IPS-15b (cell line): ENCODE data around the gene CDC6.
A peak's percentile ranks its signal among the peaks of the same experiment; 100 is the strongest.

ENCODE experiments used
- H3K27me3 ChIP-seq: one replicate; pipeline ENCODE4 v1.6.1; 2013; ENCODE audit warnings: low read length; ENCODE audit not compliant: control insufficient read depth, insufficient read depth
- H3K36me3 ChIP-seq: one replicate; pipeline ENCODE4 v1.6.1; 2013; ENCODE audit warnings: low read length; ENCODE audit not compliant: control insufficient read depth, insufficient read depth
- H3K4me1 ChIP-seq: one replicate; pipeline ENCODE4 v1.6.1; 2013; ENCODE audit warnings: mild to moderate bottlenecking, low read length; ENCODE audit not compliant: control insufficient read depth, insufficient read depth
- H3K4me3 ChIP-seq: one replicate; pipeline ENCODE4 v1.5.1; 2013; ENCODE audit warnings: low read depth, low read length
- H3K9ac ChIP-seq: one replicate; pipeline ENCODE4 v1.6.1; 2013; ENCODE audit warnings: low read depth, mild to moderate bottlenecking, low read length
- H3K9me3 ChIP-seq: one replicate; pipeline ENCODE4 v1.6.1; 2013; ENCODE audit warnings: mild to moderate bottlenecking, low read length; ENCODE audit not compliant: control insufficient read depth, insufficient read depth

Gene CDC6

DNA sequence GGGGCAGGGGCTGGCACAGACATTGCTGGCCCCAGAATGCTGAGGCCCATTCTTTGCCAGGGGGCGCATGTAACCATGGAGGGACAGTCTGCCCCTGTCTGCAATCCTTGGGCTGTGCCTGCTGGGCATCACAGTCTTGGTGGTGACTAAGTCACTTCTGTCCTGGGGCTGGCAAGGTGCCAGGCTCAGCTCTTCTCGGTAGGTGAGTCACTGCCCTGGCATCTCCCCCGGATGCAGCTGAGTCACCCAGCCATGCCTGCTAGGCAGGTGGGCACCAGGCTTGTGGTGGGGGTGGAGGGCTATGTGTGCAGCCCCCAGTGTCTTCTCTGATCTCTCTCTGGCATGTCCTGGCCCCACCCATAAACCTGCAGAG lies 26.9 kb downstream of the CDC6 start:
- H3K36me3 ChIP-seq = no peaks in the 10 kb centered on the region
- no peaks in the 10 kb centered on the region for H3K9me3 ChIP-seq
- H3K4me1 ChIP-seq = no peaks in the 10 kb centered on the region
- H3K4me3 ChIP-seq = no peak overlapping the region
- no peak overlapping the region for H3K9ac ChIP-seq
- peaks cover 32% of the 10 kb centered on the region for H3K27me3 ChIP-seq

- H3K4me3 ChIP-seq = no peak overlapping the region
- no peaks in the 10 kb centered on the region for H3K4me1 ChIP-seq
- peaks cover 33% of the 10 kb centered on the region for H3K27me3 ChIP-seq
- H3K36me3 ChIP-seq = no peaks in the 10 kb centered on the region
- no peaks in the 10 kb centered on the region for H3K9me3 ChIP-seq
- H3K9ac ChIP-seq = no peak overlapping the region
These were observed 27.5 kb downstream of the CDC6 start for GRCh38 chr17:40315206-40315605.

DNA sequence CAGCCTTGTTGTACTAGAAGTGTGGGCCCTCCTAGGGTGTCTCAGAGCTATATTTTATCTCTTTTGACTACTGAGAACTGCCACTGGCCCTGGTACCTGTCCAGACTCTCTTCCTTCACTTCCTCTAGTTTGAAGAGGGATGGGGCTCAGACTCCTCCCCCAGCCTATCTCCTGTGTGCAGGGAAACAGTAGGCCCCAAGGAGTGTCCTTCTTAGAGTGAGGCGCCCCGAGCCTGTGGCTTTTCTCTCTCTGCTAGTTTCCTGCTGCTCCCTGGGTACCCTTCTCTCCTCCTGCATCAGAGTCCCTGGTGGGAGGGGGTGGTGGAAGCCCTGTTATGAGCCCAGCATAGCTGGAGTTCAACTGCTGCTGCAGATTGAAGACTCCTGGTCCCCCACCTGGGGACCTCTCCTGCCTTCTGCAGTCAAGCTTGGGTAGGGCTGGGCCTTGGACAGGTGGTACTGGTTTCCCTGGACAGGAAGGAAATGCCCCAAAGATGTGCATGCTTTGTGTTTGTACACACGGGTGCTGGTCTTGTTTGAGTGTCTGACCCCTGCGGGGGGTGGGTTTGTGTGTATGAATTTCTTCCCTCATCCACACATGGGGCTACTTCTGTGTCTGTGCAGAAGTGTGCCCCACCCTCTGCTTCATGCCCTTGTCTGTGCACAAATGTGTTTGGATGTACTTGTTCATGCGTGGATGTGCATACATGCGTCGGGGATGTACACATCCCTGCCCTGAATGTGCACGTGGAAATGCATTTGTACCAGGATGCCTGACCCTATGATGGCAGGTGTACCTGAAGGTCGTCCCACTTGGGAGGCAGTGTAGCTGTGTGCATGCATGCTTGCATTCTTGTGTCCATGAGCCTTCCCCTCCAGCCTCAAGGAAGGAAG lies 28.2 kb downstream of the CDC6 start:
- no peak overlapping the region for H3K9ac ChIP-seq
- H3K4me1 ChIP-seq = peaks cover under 1% of the 10 kb centered on the region
- H3K9me3 ChIP-seq = no peaks in the 10 kb centered on the region
- no peaks in the 10 kb centered on the region for H3K36me3 ChIP-seq
- peak overlapping the region; percentile 75 for H3K4me3 ChIP-seq
- H3K27me3 ChIP-seq = peaks cover 36% of the 10 kb centered on the region

- H3K9ac ChIP-seq = no peak overlapping the region
- peaks cover 6% of the 10 kb centered on the region for H3K4me1 ChIP-seq
- no peaks in the 10 kb centered on the region for H3K36me3 ChIP-seq
- H3K27me3 ChIP-seq = peaks cover 37% of the 10 kb centered on the region
- peak overlapping the region; percentile 75 for H3K4me3 ChIP-seq
- H3K9me3 ChIP-seq = no peaks in the 10 kb centered on the region
These were observed 29.1 kb downstream of the CDC6 start for GRCh38 chr17:40316571-40317344.

- Histone ChIP-seq H3K36me3 (no peaks in the 10 kb centered on the region), H3K4me3 (peak overlapping the region; percentile 75), H3K9me3 (no peaks in the 10 kb centered on the region), H3K4me1 (peaks cover 8% of the 10 kb centered on the region), H3K27me3 (peaks cover 37% of the 10 kb centered on the region), H3K9ac (no peak overlapping the region)
These were observed 29.7 kb downstream of the CDC6 start for GRCh38 chr17:40317345-40317873.

DNA sequence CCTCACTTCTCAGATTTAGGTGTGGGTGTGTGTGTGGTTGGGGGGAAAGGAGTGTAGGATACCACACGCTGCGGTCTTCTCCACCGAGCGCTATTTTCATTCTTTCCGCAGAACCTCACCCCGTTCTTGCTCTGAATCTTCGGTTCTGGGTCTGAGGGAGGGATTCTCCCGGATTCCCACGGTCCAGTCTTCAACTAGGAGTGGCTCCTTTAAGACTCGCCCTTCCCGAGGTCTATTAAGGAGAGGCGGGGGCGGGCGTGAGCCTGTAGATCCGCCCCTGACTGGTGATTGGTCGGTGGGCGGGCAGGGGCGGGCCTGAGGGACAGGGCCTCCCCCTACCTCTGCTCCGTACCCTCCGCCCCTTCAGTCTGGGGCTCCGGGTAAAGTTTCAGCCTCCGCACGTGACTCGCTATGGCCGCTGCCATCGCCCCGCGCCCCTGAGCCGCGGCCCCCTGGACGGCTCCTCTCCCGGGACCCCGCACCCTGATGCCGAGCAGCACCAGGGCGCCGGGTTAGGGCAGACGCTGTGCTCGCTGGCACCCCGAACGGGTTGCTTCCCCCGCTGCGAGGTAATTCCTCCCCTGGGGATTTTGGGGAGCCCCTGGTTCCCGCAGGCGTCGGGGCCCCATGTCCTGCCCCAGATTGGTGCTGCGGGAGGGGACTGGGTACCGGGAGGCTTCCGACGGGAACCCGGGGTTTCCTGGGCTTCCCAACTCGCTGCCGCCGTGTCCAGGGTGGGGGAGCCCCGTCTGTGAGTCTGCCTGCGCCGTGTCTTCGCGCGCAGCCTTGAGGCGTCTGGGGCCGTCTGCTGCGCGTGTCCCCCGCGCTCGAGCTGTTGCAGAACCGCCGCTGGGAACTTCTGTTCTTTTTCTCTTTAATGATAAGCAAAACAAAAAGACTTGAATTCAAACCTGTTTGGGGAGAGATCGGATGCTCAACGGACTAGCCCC lies 30.5 kb downstream of the CDC6 start:
- Histone ChIP-seq H3K27me3 (peaks cover 37% of the 10 kb centered on the region), H3K9ac (peak overlapping the region; percentile 54), H3K4me1 (peaks cover 10% of the 10 kb centered on the region), H3K9me3 (no peaks in the 10 kb centered on the region), H3K36me3 (no peaks in the 10 kb centered on the region), H3K4me3 (peak overlapping the region; percentile 75)

DNA sequence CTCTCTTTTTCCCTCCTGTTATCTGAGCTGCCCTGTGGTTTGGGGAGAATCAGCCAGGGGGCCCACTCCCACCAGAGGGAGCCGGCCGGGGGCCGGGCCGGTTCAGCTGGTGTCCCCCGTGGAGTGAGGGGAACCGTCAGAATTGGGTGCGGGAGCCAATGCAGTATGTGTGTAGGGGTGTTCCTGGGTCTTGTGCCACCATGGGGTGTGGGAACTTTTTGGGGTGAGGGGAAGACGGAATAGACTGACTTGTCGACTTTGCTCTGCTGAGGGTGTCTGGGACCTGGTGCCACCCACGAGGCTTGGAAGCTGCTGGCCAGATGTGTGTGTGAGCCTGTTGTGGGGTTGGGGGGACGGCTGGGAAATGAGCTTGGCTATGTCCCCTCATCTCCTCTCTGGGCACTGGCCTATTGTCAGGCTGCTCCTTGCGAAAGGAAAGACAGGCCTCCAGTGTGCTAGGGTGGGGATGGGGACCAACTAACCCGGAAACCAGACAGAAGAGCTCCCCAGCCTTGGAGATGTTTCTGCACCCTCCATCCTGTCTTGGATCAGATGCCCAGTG lies 31.2 kb downstream of the CDC6 start:
- H3K4me3 ChIP-seq = peak overlapping the region; percentile 75
- H3K4me1 ChIP-seq = peaks cover 10% of the 10 kb centered on the region
- H3K9me3 ChIP-seq = no peaks in the 10 kb centered on the region
- no peak overlapping the region for H3K9ac ChIP-seq
- H3K27me3 ChIP-seq = peaks cover 37% of the 10 kb centered on the region
- H3K36me3 ChIP-seq = no peaks in the 10 kb centered on the region

- Histone ChIP-seq H3K36me3 (no peaks in the 10 kb centered on the region), H3K9ac (no peak overlapping the region), H3K27me3 (peaks cover 37% of the 10 kb centered on the region), H3K9me3 (no peaks in the 10 kb centered on the region), H3K4me1 (peaks cover 10% of the 10 kb centered on the region), H3K4me3 (no peak overlapping the region)
These were observed 32.2 kb downstream of the CDC6 start for GRCh38 chr17:40319651-40320540.

DNA sequence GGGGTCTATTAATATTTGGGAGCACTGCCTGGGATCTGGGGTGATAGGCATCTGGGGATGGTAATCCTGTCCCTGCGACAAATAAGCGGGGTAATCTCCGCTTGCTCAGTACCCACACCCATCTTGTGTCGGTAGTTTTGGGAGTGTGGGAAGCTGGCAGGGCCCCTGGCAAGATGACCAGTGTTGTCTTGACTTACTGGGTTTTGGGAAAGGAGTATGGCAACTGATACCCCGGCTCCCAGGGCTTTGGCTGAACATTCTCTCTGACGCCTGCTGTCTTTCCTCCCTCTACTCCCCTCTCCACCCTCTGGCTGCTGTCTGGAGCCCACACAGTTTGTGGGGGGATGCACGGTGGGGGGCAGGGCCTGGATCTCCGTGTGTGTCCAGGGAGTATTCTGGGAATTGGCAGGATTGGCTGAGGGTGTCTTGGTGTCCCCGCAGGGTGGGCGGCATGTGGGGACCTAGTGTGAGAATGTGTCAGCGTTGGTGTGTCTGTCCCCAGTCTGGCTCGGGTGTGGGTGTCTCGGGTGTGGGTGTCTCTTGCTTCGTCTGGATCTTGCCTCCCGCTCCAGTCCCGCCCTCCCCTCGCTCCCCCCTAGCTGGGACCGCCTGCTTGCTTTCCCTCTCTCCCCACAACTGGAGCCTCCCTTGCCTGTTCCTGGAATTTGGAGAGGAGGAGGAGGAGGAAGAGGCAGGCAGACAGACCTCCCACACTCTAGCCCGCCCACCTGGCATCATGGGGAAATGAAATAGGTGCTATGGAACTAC lies 33.3 kb downstream of the CDC6 start:
- H3K4me3 ChIP-seq = no peak overlapping the region
- H3K9me3 ChIP-seq = no peaks in the 10 kb centered on the region
- H3K27me3 ChIP-seq = peaks cover 34% of the 10 kb centered on the region
- peaks cover 10% of the 10 kb centered on the region for H3K4me1 ChIP-seq
- no peaks in the 10 kb centered on the region for H3K36me3 ChIP-seq
- no peak overlapping the region for H3K9ac ChIP-seq

- H3K36me3 ChIP-seq = no peaks in the 10 kb centered on the region
- H3K9me3 ChIP-seq = no peaks in the 10 kb centered on the region
- H3K9ac ChIP-seq = no peak overlapping the region
- H3K4me3 ChIP-seq = no peak overlapping the region
- peaks cover 28% of the 10 kb centered on the region for H3K27me3 ChIP-seq
- peaks cover 10% of the 10 kb centered on the region for H3K4me1 ChIP-seq
These were observed 33.8 kb downstream of the CDC6 start for GRCh38 chr17:40321524-40321929.
